Neural progenitor cell (in vitro differentiated cells): ENCODE measurements around the gene TEKT1. TPM values are rescaled to one million over a fixed set of nuclear protein-coding genes. Genes with fewer than 3 reads are reported as not detected.
"Not testable (repeated sequence)": the region's sequence is repeated elsewhere in the genome, so short reads cannot be mapped to it uniquely, and the experiment has no call there.

Source experiments
- DNase-seq: peaks from one replicate; pipeline ENCODE4 v3.0.0-alpha.2; 2016; ENCODE audit warnings: low spot score
- H2AFZ ChIP-seq: fragments of 200-600 bp; sonication (generic); replicated peaks from 2 replicates; pipeline ENCODE4 v1.6.1; 2016; ENCODE audit warnings: antibody characterized with exemption
- H3F3A ChIP-seq: fragments of 200-600 bp; sonication (generic); 2 replicates; pipeline ENCODE4 v1.6.1; 2016; ENCODE audit warnings: antibody characterized with exemption, low read depth
- H3K27ac ChIP-seq: fragments of 200-600 bp; sonication (generic); 2 replicates; pipeline ENCODE4 v1.5.1; 2016; ENCODE audit warnings: mild to moderate bottlenecking
- H3K27me3 ChIP-seq: fragments of 200-600 bp; sonication (generic); 2 replicates; pipeline ENCODE4 v1.6.1; 2016; ENCODE audit warnings: mild to moderate bottlenecking, moderate library complexity
- H3K36me3 ChIP-seq: fragments of 200-600 bp; sonication (generic); 2 replicates; pipeline ENCODE4 v1.5.1; 2016
- H3K4me1 ChIP-seq: fragments of 200-600 bp; sonication (generic); 2 replicates; pipeline ENCODE4 v1.6.1; 2016; ENCODE audit warnings: mixed run types
- H3K4me2 ChIP-seq: fragments of 200-600 bp; sonication (generic); 2 replicates; pipeline ENCODE4 v1.6.1; 2016
- H3K4me3 ChIP-seq: fragments of 200-600 bp; sonication (generic); 2 replicates; pipeline ENCODE4 v1.5.1; 2016
- H3K79me2 ChIP-seq: fragments of 200-600 bp; sonication (generic); 2 replicates; pipeline ENCODE4 v1.6.1; 2016; ENCODE audit warnings: low read depth
- H3K9ac ChIP-seq: fragments of 200-600 bp; sonication (generic); 2 replicates; pipeline ENCODE4 v1.6.1; 2016
- H3K9me3 ChIP-seq: fragments of 200-600 bp; sonication (generic); 2 replicates; pipeline ENCODE4 v1.5.1; 2016; ENCODE audit warnings: low read depth
- H4K20me1 ChIP-seq: fragments of 200-600 bp; sonication (generic); 2 replicates; pipeline ENCODE4 v1.6.1; 2016; ENCODE audit warnings: low read depth
- H3K27ac Mint-ChIP-seq: 3 replicates; pipeline ENCODE4 v1.8.0; 2021; ENCODE audit warnings: mixed read lengths
- H3K27me3 Mint-ChIP-seq: 2 replicates; pipeline ENCODE4 v1.8.0; 2022; ENCODE audit warnings: low read depth, mild to moderate bottlenecking, inconsistent platforms, moderate library complexity, mixed read lengths; ENCODE audit not compliant: insufficient read depth
- H3K36me3 Mint-ChIP-seq: 3 replicates; pipeline ENCODE4 v1.8.0; 2021; ENCODE audit warnings: mixed read lengths
- H3K4me1 Mint-ChIP-seq: 3 replicates; pipeline ENCODE4 v1.8.0; 2021; ENCODE audit warnings: mixed read lengths
- H3K4me3 Mint-ChIP-seq: 3 replicates; pipeline ENCODE4 v1.8.0; 2021; ENCODE audit warnings: mild to moderate bottlenecking, moderate library complexity, mixed read lengths
- H3K9me3 Mint-ChIP-seq: 3 replicates; pipeline ENCODE4 v1.8.0; 2020; ENCODE audit warnings: mixed read lengths
- EZH2 ChIP-seq: fragments of 200-600 bp; sonication (generic); IDR thresholded peaks from 2 replicates; pipeline ENCODE4 v1.6.1; 2017; ENCODE audit warnings: antibody characterized with exemption, mild to moderate bottlenecking, moderate library complexity
- EZH2phosphoT487 ChIP-seq: fragments of 200-600 bp; sonication (generic); IDR thresholded peaks from 2 replicates; pipeline ENCODE4 v1.6.1; 2017; ENCODE audit warnings: antibody characterized with exemption
- total RNA-seq: library from RNA; depleted of rRNA; stranded (reverse); fragments of >200 nt; gene quantifications from 2 replicates; pipeline ENCODE4 v1.2.3, GENCODE V29; 2015; ENCODE audit warnings: low replicate concordance
- TF ChIP-seq, protein P1 (sequence below): fragments of 200-600 bp; sonication (generic); IDR thresholded peaks from 2 replicates; pipeline ENCODE4 v1.5.1; 2017; ENCODE audit warnings: antibody characterized with exemption, mild to moderate bottlenecking

Gene TEKT1
- total RNA-seq: not detected in 2 replicates

- Mint-ChIP-seq H3K4me3 (peak within 1 kb of the TSS; percentile 89), H3K9me3 (no peaks in the 10 kb centered on the region), H3K36me3 (no peaks in the 10 kb centered on the region), H3K4me1 (peaks cover 5% of the 10 kb centered on the region), H3K27ac (no peak within 1 kb of the TSS), H3K27me3 (peaks cover 10% of the 10 kb centered on the region)
- Histone ChIP-seq H3K9me3 (no peaks in the 10 kb centered on the region), H4K20me1 (no peaks in the 10 kb centered on the region), H3K27ac (no peak within 1 kb of the TSS), H3K27me3 (peaks cover 86% of the 10 kb centered on the region), H3K4me2 (peak within 1 kb of the TSS; percentile 76), H3K9ac (no peak within 1 kb of the TSS), H3K4me3 (peak within 1 kb of the TSS; percentile 46), H3K79me2 (no peaks in the 10 kb centered on the region), H3K36me3 (no peaks in the 10 kb centered on the region), H3K4me1 (no peaks in the 10 kb centered on the region), H2AFZ (peak within 1 kb of the TSS; percentile 78), H3F3A (no peaks in the 10 kb centered on the region)
- TF ChIP-seq EZH2 (no peak), EZH2phosphoT487 (no peak)
- TF ChIP-seq, protein P1, sequence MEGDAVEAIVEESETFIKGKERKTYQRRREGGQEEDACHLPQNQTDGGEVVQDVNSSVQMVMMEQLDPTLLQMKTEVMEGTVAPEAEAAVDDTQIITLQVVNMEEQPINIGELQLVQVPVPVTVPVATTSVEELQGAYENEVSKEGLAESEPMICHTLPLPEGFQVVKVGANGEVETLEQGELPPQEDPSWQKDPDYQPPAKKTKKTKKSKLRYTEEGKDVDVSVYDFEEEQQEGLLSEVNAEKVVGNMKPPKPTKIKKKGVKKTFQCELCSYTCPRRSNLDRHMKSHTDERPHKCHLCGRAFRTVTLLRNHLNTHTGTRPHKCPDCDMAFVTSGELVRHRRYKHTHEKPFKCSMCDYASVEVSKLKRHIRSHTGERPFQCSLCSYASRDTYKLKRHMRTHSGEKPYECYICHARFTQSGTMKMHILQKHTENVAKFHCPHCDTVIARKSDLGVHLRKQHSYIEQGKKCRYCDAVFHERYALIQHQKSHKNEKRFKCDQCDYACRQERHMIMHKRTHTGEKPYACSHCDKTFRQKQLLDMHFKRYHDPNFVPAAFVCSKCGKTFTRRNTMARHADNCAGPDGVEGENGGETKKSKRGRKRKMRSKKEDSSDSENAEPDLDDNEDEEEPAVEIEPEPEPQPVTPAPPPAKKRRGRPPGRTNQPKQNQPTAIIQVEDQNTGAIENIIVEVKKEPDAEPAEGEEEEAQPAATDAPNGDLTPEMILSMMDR: no peak
- DNase-seq: peak; percentile 97
These were observed at the start of gene TEKT1 for GRCh38 chr17:6831661-6832263. Gene TEKT1 (minus strand): TSS chr17:6831729. CDS start chr17:6830376, 1,353 bp downstream.

DNA sequence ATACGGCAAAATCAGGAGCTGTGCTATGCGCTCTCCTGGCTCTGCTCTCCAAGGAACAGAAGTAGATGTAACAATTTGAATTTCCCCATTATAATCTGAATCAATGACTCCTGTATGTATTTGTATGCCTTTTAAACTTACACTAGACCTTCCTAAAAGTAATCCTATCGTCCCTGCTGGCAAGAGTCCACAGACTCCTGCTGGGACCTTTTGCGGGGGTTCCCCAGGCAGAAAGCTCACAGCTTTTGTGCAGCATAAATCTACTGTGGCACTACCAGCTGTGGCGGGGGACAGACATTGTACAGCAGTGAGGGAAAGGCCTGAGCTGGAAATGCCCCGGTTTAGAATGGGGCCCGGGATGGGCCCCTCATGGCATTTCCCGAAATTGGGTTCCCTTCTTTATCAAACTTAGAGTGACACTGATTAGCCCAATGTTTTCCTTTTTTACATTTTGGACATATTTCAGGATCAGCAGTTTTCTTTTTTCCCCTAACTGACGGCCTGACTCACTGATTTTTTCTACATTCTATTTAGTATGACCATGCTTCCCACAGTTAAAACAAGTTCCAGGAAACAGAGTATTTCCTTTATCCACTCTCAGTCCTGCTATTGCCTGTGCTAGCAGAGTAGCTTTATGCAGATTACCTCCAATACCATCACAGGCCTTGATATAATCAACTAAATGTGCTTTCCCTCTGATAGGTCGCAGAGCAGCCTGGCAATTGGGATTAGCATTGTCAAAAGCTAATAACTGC, 47.9 kb upstream of the TEKT1 start:
- not testable (repeated sequence) for H4K20me1 ChIP-seq, H3K27ac ChIP-seq, H3K4me3 ChIP-seq, H3K79me2 ChIP-seq, H3K27me3 ChIP-seq, H3K9me3 ChIP-seq, H3K4me2 ChIP-seq, H3F3A ChIP-seq, DNase-seq, H3K27me3 Mint-ChIP-seq, H3K9ac ChIP-seq, H3K27ac Mint-ChIP-seq, H3K4me3 Mint-ChIP-seq, H3K36me3 Mint-ChIP-seq, H3K4me1 ChIP-seq, H2AFZ ChIP-seq, H3K36me3 ChIP-seq
- peaks cover 17% of the 10 kb centered on the region for H3K4me1 Mint-ChIP-seq
- peaks cover 11% of the 10 kb centered on the region for H3K9me3 Mint-ChIP-seq

DNA sequence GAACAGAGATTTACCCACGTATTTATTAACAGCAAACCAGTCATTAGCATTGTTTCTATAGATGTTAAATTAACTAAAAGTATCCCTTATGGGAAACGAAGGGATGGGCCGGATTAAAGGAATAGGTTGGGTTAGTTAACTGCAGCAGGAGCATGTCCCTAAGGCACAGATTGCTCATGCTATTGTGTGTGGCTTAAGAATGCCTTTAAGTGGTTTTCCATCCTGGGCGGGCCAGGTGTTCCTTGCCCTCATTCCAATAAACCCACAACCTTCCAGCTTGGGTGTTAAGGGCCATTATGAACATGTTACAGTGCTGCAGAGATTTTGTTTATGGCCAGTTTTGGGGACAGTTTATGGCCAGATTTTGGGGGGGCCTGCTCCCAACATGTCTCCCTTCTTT, 43.7 kb upstream of the TEKT1 start:
- H3K27me3 ChIP-seq, H3K4me2 ChIP-seq, H3K36me3 Mint-ChIP-seq, H2AFZ ChIP-seq, H3K9me3 ChIP-seq, H3K36me3 ChIP-seq, H3K27ac ChIP-seq, H3F3A ChIP-seq, H3K4me3 ChIP-seq, H3K27me3 Mint-ChIP-seq, H3K27ac Mint-ChIP-seq, H3K79me2 ChIP-seq, H3K9me3 Mint-ChIP-seq, H3K9ac ChIP-seq, H3K4me3 Mint-ChIP-seq, DNase-seq, H4K20me1 ChIP-seq, H3K4me1 ChIP-seq: not testable (repeated sequence)
- peaks cover 14% of the 10 kb centered on the region for H3K4me1 Mint-ChIP-seq

DNA sequence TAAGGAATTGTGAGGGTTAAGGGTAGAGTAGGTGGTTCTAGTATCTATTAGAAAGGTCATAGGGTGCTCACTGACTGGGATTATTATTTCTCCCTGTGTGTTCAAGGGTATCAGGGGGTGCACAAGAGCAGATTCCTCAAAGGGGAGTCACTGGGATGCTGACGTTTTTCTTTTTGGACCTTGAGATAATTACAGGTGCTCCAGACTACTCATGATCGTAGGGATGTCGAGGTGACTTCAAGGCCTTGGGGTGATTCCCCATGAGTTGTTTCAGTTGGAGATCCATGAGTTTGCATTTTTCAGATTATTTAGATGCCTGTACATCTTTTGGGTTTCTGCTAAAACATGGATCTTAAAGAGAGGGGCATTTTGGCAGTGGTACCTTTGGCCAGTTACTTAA, 41.4 kb upstream of the TEKT1 start:
- Mint-ChIP-seq H3K4me3 (no peak overlapping the region), H3K27ac (no peak overlapping the region), H3K9me3 (no peaks in the 10 kb centered on the region), H3K4me1 (no peaks in the 10 kb centered on the region), H3K36me3 (no peaks in the 10 kb centered on the region), H3K27me3 (peaks cover 3% of the 10 kb centered on the region)
- Histone ChIP-seq H3K79me2 (no peaks in the 10 kb centered on the region), H3K4me2 (no peak overlapping the region), H3K27ac (no peak overlapping the region), H3K9me3 (no peaks in the 10 kb centered on the region), H3K36me3 (no peaks in the 10 kb centered on the region), H4K20me1 (no peaks in the 10 kb centered on the region), H3K4me1 (no peaks in the 10 kb centered on the region), H3K4me3 (no peak overlapping the region), H3K9ac (no peak overlapping the region), H2AFZ (no peak overlapping the region), H3K27me3 (no peaks in the 10 kb centered on the region), H3F3A (no peaks in the 10 kb centered on the region)
- no peak for DNase-seq
- TF ChIP-seq, protein P1: no peak
- TF ChIP-seq EZH2 (no peak), EZH2phosphoT487 (no peak)
